B cell (primary cell): ENCODE results near the gene H2BK1. TPM values are rescaled to one million over a fixed set of nuclear protein-coding genes. Genes with fewer than 3 reads are reported as not detected.

Experiments used
- ATAC-seq: fragments of 200-7000 bp; cut with Tn5 transposase; one replicate; pipeline ENCODE4 v1.10.0; 2021; ENCODE audit warnings: low read depth, mild to moderate bottlenecking, moderate number of reproducible peaks, moderate library complexity
- CTCF ChIA-PET: fragments of 350-600 bp; sonication (Branson Sonifier 250); formaldehyde crosslinking; loops from one replicate; lab custom pipeline; 2021; ENCODE audit warnings: antibody characterized with exemption, inconsistent platforms; lab: Charles Lee
- POLR2A ChIA-PET: fragments of 350-600 bp; sonication (Branson Sonifier 250); formaldehyde crosslinking; loops from one replicate; lab custom pipeline; 2021; ENCODE audit warnings: antibody characterized with exemption; lab: Charles Lee
- DNase-seq: peaks from one replicate; pipeline ENCODE4 v3.0.0; 2013
- H2AFZ ChIP-seq: 2 replicates; pipeline ENCODE4 v1.6.1; 2012; ENCODE audit warnings: mild to moderate bottlenecking, low read depth, low read length; ENCODE audit not compliant: insufficient read depth, poor library complexity, severe bottlenecking
- H3K27ac ChIP-seq, 2 donors: 1 replicate in 1 of 2; 2 replicates in 1 of 2; pipeline ENCODE4 v1.5.1; 2012 to 2013; ENCODE audit warnings: low read length in 2 of 2, mild to moderate bottlenecking in 2 of 2, moderate library complexity in 1 of 2
- H3K27me3 ChIP-seq, 4 experiments: fragments of 200-600 bp in 1 of 4; sonication (generic) in 1 of 4; replicated peaks in 1 of 4; 1 replicate in 2 of 4; 2 replicates in 2 of 4; pipeline versions ENCODE4 v1.6.1 to v1.7.0; 2013 to 2016; ENCODE audit warnings: low read length in 3 of 4, mild to moderate bottlenecking in 2 of 4, mixed read lengths in 1 of 4, moderate library complexity in 1 of 4; ENCODE audit not compliant: insufficient read depth in 4 of 4, control insufficient read depth in 3 of 4; ENCODE audit errors: control extremely low read depth in 1 of 4
- H3K36me3 ChIP-seq, 2 experiments: replicated peaks in 1 of 2; 1 replicate in 1 of 2; 2 replicates in 1 of 2; pipeline versions ENCODE4 v1.6.1 to v1.7.1; 2013; ENCODE audit warnings: low read length in 1 of 2; ENCODE audit not compliant: insufficient read depth in 2 of 2, control insufficient read depth in 1 of 2; ENCODE audit errors: control extremely low read depth in 1 of 2, extremely low read depth in 1 of 2
- H3K4me1 ChIP-seq, 2 donors: fragments of 200-600 bp in 1 of 2; sonication (generic) in 1 of 2; 1 replicate in 1 of 2; 2 replicates in 1 of 2; pipeline versions ENCODE4 v1.5.1 to v1.6.1; 2013 to 2017; ENCODE audit warnings: low read length in 2 of 2; ENCODE audit not compliant: control insufficient read depth in 2 of 2, insufficient read depth in 2 of 2
- H3K4me2 ChIP-seq: replicated peaks from 2 replicates; pipeline ENCODE3; 2012; ENCODE audit warnings: mild to moderate bottlenecking, low read depth, low read length; ENCODE audit not compliant: poor library complexity, severe bottlenecking
- H3K4me3 ChIP-seq, 5 experiments: fragments of 200-600 bp in 1 of 5; sonication (generic) in 1 of 5; 1 replicate in 3 of 5; 2 replicates in 2 of 5; pipeline versions ENCODE4 v1.5.1 to v1.7.0; 2011 to 2016; ENCODE audit warnings: low read length in 4 of 5, mild to moderate bottlenecking in 4 of 5, low read depth in 2 of 5, control low read depth in 1 of 5, moderate library complexity in 1 of 5; ENCODE audit not compliant: insufficient read depth in 1 of 5; ENCODE audit errors: control extremely low read depth in 1 of 5, extremely low read depth in 1 of 5
- H3K79me2 ChIP-seq: fragments of 200-600 bp; sonication (generic); one replicate; pipeline ENCODE4 v1.6.0; 2016; ENCODE audit warnings: low read length; ENCODE audit not compliant: control insufficient read depth, insufficient read depth
- H3K9ac ChIP-seq: fragments of 200-600 bp; sonication (generic); 2 replicates; pipeline ENCODE4 v1.6.1; 2017; ENCODE audit warnings: mild to moderate bottlenecking, low read length, moderate library complexity
- H3K9me3 ChIP-seq, 3 donors: one replicate each; pipeline versions ENCODE4 v1.6.1 to v1.7.1; 2013; ENCODE audit warnings: low read length in 2 of 3; ENCODE audit not compliant: control insufficient read depth in 2 of 3, insufficient read depth in 1 of 3; ENCODE audit errors: control extremely low read depth in 1 of 3
- H4K20me1 ChIP-seq: 2 replicates; pipeline ENCODE4 v1.6.0; 2012; ENCODE audit warnings: mild to moderate bottlenecking, low read length; ENCODE audit not compliant: insufficient read depth, control insufficient read depth, poor library complexity, severe bottlenecking
- H3K27ac Mint-ChIP-seq: one replicate; pipeline ENCODE4 v1.8.0; 2021; ENCODE audit warnings: mixed read lengths
- H3K27me3 Mint-ChIP-seq: one replicate; pipeline ENCODE4 v1.8.0; 2021; ENCODE audit warnings: mixed read lengths
- H3K4me1 Mint-ChIP-seq: one replicate; pipeline ENCODE4 v1.8.0; 2021; ENCODE audit warnings: mixed read lengths
- H3K4me3 Mint-ChIP-seq: one replicate; pipeline ENCODE4 v1.8.0; 2021; ENCODE audit warnings: mixed read lengths
- H3K9me3 Mint-ChIP-seq: one replicate; pipeline ENCODE4 v1.8.0; 2022; ENCODE audit warnings: mixed read lengths; ENCODE audit not compliant: insufficient read depth
- CTCF ChIP-seq: fragments of 200-600 bp; IDR thresholded peaks from one replicate; pipeline ENCODE4 v1.8.0; 2022; ENCODE audit warnings: antibody characterized with exemption, mild to moderate bottlenecking
- EZH2 ChIP-seq: IDR thresholded peaks from 2 replicates; pipeline ENCODE4 v1.6.1; 2012; ENCODE audit warnings: borderline replicate concordance, low read depth, mild to moderate bottlenecking, moderate library complexity, low read length; ENCODE audit not compliant: insufficient read depth, poor library complexity, severe bottlenecking
- WGBS: methylation state at CpG from one replicate; pipeline ENCODE4 v1.1.5; 2013; ENCODE audit warnings: missing lambda C conversion rate; ENCODE audit not compliant: insufficient coverage; 5-methylcytosine and 5-hydroxymethylcytosine counted together
- intact Hi-C: fragments of 100-400 bp; cut with micrococcal nuclease; formaldehyde crosslinking; loops from one replicate; pipeline ENCODE4 v1.10.0; 2022
- polyA plus RNA-seq: library from polyadenylated mRNA; depleted of rRNA; stranded (reverse); fragments of >200 nt; gene quantifications from 2 replicates; pipeline ENCODE4 v1.2.3, GENCODE V29; 2012
- total RNA-seq, 2 donors: library from RNA; stranded (reverse); fragments of 120-200 nt in 1 of 2; gene quantifications; 1 replicate in 1 of 2; 2 replicates in 1 of 2; pipeline versions ENCODE4 v1.2.3 to v1.2.4, GENCODE V29; 2013 to 2022

Gene H2BK1
- total and polyA plus RNA-seq, 2 donors (not counting 1 experiment from before 2014, with no cell fraction given): 4.2 TPM; not detected in 1

- Histone ChIP-seq H4K20me1 (no peaks in the 10 kb centered on the region), H3K36me3 (no peaks in the 10 kb centered on the region), H3K9me3 (peaks cover 0 to 27% (median 0%) of the 10 kb centered on the region in 3 donors), H3K27me3 (peaks cover 0 to 29% (median 8%) of the 10 kb centered on the region in 4 experiments), H3K4me1 (no peaks in the 10 kb centered on the region), H3K4me2 (no peak overlapping the region), H3K9ac (no peak overlapping the region), H3K4me3 (no peak overlapping the region), H3K79me2 (no peaks in the 10 kb centered on the region), H3K27ac (no peak overlapping the region), H2AFZ (no peak overlapping the region)
- ChIA-PET POLR2A (no interaction called here), CTCF (interaction anchor here (1.6 kb wide), 1 partner anchor 11 kb away, joined by 5 read pairs; no protein-coding TSS in a partner anchor)
- H3K4me1 Mint-ChIP-seq: peaks cover 6% of the 10 kb centered on the region
- 86% methylated on average over 21 of the region's 23 CpGs for WGBS
- TF ChIP-seq CTCF (no peak), EZH2 (no peak)
- H3K27me3 Mint-ChIP-seq: peaks cover 51% of the 10 kb centered on the region
- intact Hi-C loops: no loop called here
- no peak for DNase-seq
- no peaks in the 10 kb centered on the region for H3K9me3 Mint-ChIP-seq
- no peak for ATAC-seq
- H3K27ac Mint-ChIP-seq: no peak overlapping the region
- H3K4me3 Mint-ChIP-seq: no peak overlapping the region
Observed at GRCh38 chr7:151175793-151176311, 34.4 kb downstream of the H2BK1 start.

GRCh38 chr7:151175047-151175792, 35.1 kb downstream of the H2BK1 start:
- H3K9me3 Mint-ChIP-seq: no peaks in the 10 kb centered on the region
- peaks cover 6% of the 10 kb centered on the region for H3K4me1 Mint-ChIP-seq
- POLR2A ChIA-PET: no interaction called here
- Histone ChIP-seq H4K20me1 (no peaks in the 10 kb centered on the region), H3K79me2 (no peaks in the 10 kb centered on the region), H2AFZ (no peak overlapping the region), H3K4me3 (no peak overlapping the region), H3K36me3 (no peaks in the 10 kb centered on the region), H3K27me3 (peaks cover 0 to 29% (median 8%) of the 10 kb centered on the region in 4 experiments), H3K4me2 (no peak overlapping the region), H3K27ac (no peak overlapping the region), H3K9me3 (peaks cover 0 to 27% (median 0%) of the 10 kb centered on the region in 3 donors), H3K4me1 (no peaks in the 10 kb centered on the region), H3K9ac (no peak overlapping the region)
- ATAC-seq: no peak
- CTCF ChIA-PET: interaction anchor here (0.9 to 1.6 kb wide), 3 partner anchors 8 to 126 kb away, joined by 3 to 5 read pairs (median 3); no protein-coding TSS in a partner anchor
- DNase-seq: no peak
- no peak overlapping the region for H3K27ac Mint-ChIP-seq
- WGBS: 71% methylated on average over 16 of the region's 16 CpGs
- intact Hi-C loops: no loop called here
- peaks cover 46% of the 10 kb centered on the region for H3K27me3 Mint-ChIP-seq
- TF ChIP-seq EZH2 (no peak), CTCF (no peak)
- no peak overlapping the region for H3K4me3 Mint-ChIP-seq
